Breast epithelium (tissue), 4 donors: ENCODE data around the gene SDK1. TPM values are rescaled to one million over a fixed set of nuclear protein-coding genes. Genes with fewer than 3 reads are reported as not detected.

Source experiments
- DNase-seq, 2 donors: peaks; one replicate each; pipeline ENCODE4 v3.0.0-alpha.2; 2019; ENCODE audit warnings: low spot score in 2 of 2
- H3K27ac ChIP-seq, 2 donors: fragments of 200-600 bp; sonication (generic) in 1 of 2; one replicate each; pipeline ENCODE4 v1.5.1; 2016 to 2019; ENCODE audit warnings: mild to moderate bottlenecking in 1 of 2
- H3K27me3 ChIP-seq, 2 donors: fragments of 200-600 bp; sonication (generic) in 1 of 2; one replicate each; pipeline versions ENCODE4 v1.5.1 to v1.6.0; 2017 to 2019; ENCODE audit warnings: control low read depth in 1 of 2, mild to moderate bottlenecking in 1 of 2
- H3K36me3 ChIP-seq: fragments of 200-600 bp; one replicate; pipeline ENCODE4 v1.5.1; 2019
- H3K4me1 ChIP-seq, 2 donors: fragments of 200-600 bp; sonication (generic); one replicate each; pipeline ENCODE4 v1.5.1; 2016 to 2019; ENCODE audit warnings: control low read depth in 1 of 2
- H3K4me3 ChIP-seq, 3 donors: fragments of 200-600 bp; sonication (generic); 1 replicate in 2 of 3; 2 replicates in 1 of 3; pipeline ENCODE4 v1.5.1; 2016 to 2019; ENCODE audit warnings: mild to moderate bottlenecking in 3 of 3, moderate library complexity in 2 of 3
- H3K9me3 ChIP-seq, 2 donors: fragments of 200-600 bp; sonication (generic) in 1 of 2; one replicate each; pipeline ENCODE4 v1.5.1; 2016 to 2019; ENCODE audit warnings: control low read depth in 1 of 2
- POLR2A ChIP-seq: fragments of 450-650 bp; IDR thresholded peaks from one replicate; pipeline ENCODE4 v1.6.1; 2016; ENCODE audit warnings: antibody characterized with exemption, mild to moderate bottlenecking, moderate library complexity
- POLR2AphosphoS5 ChIP-seq, 3 donors: sonication (generic); formaldehyde crosslinking; IDR thresholded peaks; one replicate each; pipeline ENCODE4 v1.6.1; 2017; ENCODE audit warnings: antibody characterized with exemption in 3 of 3
- intact Hi-C: fragments of 100-400 bp; cut with DNase I; formaldehyde crosslinking; loops from one replicate; pipeline ENCODE4 v1.15.1; 2023; ENCODE audit warnings: low total_unique reads
- total RNA-seq, 3 donors: library from RNA; depleted of rRNA; stranded (reverse); fragments of >200 nt; gene quantifications; one replicate each; pipeline ENCODE4 v1.1.0, GENCODE V29; 2016
- TF ChIP-seq, protein P1 (sequence below), 3 donors: fragments of 450-650 bp; IDR thresholded peaks; one replicate each; pipeline ENCODE4 v1.5.1; 2016 to 2017; ENCODE audit warnings: antibody characterized with exemption in 3 of 3, mild to moderate bottlenecking in 3 of 3, moderate library complexity in 3 of 3

SDK1 gene
- total RNA-seq, 3 donors from 2014 or later: 3.7 to 18.2 (median 6.6) TPM

GRCh38 chr7:3591219-3591618, 290.2 kb downstream of the SDK1 start:
- TF ChIP-seq POLR2AphosphoS5 (IDR thresholded peaks at IDR 0.05) (no peak), POLR2A (no peak)
- TF ChIP-seq, protein P1, sequence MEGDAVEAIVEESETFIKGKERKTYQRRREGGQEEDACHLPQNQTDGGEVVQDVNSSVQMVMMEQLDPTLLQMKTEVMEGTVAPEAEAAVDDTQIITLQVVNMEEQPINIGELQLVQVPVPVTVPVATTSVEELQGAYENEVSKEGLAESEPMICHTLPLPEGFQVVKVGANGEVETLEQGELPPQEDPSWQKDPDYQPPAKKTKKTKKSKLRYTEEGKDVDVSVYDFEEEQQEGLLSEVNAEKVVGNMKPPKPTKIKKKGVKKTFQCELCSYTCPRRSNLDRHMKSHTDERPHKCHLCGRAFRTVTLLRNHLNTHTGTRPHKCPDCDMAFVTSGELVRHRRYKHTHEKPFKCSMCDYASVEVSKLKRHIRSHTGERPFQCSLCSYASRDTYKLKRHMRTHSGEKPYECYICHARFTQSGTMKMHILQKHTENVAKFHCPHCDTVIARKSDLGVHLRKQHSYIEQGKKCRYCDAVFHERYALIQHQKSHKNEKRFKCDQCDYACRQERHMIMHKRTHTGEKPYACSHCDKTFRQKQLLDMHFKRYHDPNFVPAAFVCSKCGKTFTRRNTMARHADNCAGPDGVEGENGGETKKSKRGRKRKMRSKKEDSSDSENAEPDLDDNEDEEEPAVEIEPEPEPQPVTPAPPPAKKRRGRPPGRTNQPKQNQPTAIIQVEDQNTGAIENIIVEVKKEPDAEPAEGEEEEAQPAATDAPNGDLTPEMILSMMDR (IDR thresholded peaks at IDR 0.05): no peak
- Histone ChIP-seq H3K4me3 (no peak overlapping the region), H3K4me1 (no peaks in the 10 kb centered on the region), H3K27me3 (no peaks in the 10 kb centered on the region), H3K9me3 (no peaks in the 10 kb centered on the region), H3K36me3 (no peaks in the 10 kb centered on the region), H3K27ac (no peak overlapping the region)
- intact Hi-C loops: no loop called here
- DNase-seq: no peak

- DNase-seq: no peak
- H3K4me3 ChIP-seq: no peak overlapping the region
These were observed 290.9 kb downstream of the SDK1 start for GRCh38 chr7:3591944-3592343.

DNA sequence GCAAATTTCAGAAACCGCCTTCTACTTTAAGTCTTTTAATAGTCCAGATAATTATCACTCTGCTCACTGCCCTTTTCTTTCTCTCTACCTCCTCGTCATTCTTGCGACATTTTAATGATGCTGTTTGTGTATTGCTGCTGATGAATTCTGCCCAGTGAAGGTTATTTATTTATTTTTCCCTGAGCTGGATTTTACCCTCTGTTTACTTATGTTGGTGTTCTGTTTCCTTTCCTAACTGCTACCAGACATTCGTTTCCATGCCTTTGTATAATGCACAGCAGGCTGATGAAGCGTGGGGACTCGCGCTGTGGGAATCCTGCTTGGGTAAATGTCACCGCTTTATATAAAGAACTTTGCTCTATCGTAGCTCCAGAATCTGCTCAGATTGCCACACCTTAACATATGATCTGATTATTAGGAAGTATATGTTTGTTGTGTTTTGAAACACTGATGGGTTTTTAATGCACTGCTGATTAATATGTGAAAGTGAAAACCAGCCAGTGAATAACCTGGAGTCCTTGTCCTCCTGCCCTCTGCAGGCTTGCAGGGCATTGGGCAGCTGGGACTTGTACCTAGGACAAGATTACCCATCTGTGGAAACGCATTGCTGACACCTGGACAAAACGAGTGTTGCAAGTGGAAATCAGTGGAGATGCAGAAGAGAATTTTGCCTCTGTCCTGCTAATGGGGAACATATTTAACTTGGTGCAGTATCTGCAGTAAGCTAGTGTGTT, 291.5 kb downstream of the SDK1 start:
- Histone ChIP-seq H3K4me1 (no peaks in the 10 kb centered on the region), H3K36me3 (no peaks in the 10 kb centered on the region), H3K27ac (no peak overlapping the region), H3K9me3 (no peaks in the 10 kb centered on the region), H3K27me3 (no peaks in the 10 kb centered on the region), H3K4me3 (no peak overlapping the region)
- TF ChIP-seq, protein P1 (IDR thresholded peaks at IDR 0.05): no peak
- TF ChIP-seq POLR2A (no peak), POLR2AphosphoS5 (IDR thresholded peaks at IDR 0.05) (no peak)
- intact Hi-C loops: no loop called here
- no peak for DNase-seq

More at GRCh38 chr7:3591944-3592343, 290.9 kb downstream of the SDK1 start:
- no peaks in the 10 kb centered on the region for H3K4me1 ChIP-seq
- H3K27ac ChIP-seq: no peak overlapping the region
- no peaks in the 10 kb centered on the region for H3K27me3 ChIP-seq
- no peaks in the 10 kb centered on the region for H3K36me3 ChIP-seq
- no peaks in the 10 kb centered on the region for H3K9me3 ChIP-seq
- TF ChIP-seq POLR2A: no peak
- TF ChIP-seq, protein P1 (IDR thresholded peaks at IDR 0.05): no peak
- TF ChIP-seq POLR2AphosphoS5 (IDR thresholded peaks at IDR 0.05): no peak
- intact Hi-C loops: no loop called here

DNA sequence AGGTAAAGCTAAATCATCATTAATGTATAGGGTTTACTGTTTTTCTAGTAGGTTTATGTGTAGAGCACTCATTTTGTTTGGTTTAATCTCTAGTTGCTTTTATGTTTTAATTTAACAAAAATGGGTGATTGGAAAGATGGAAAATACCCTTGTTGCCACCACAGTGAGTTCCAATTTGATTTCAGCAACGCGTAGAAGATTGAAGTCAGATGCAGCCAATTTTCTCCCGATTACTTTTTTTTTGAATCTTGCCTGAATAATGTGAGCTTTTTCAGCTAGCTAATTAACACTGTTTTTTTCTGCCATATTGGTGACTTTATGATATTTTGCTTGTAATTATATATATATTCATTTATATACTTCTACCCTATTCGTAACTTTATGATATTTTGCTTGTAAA, 293.8 kb downstream of the SDK1 start:
- Histone ChIP-seq H3K9me3 (no peaks in the 10 kb centered on the region), H3K36me3 (no peaks in the 10 kb centered on the region), H3K27ac (no peak overlapping the region), H3K4me1 (no peaks in the 10 kb centered on the region), H3K4me3 (no peak overlapping the region), H3K27me3 (no peaks in the 10 kb centered on the region)
- intact Hi-C loops: no loop called here
- TF ChIP-seq POLR2AphosphoS5 (IDR thresholded peaks at IDR 0.05): no peak
- no peak for TF ChIP-seq POLR2A
- TF ChIP-seq, protein P1 (IDR thresholded peaks at IDR 0.05): no peak
- no peak for DNase-seq

DNA sequence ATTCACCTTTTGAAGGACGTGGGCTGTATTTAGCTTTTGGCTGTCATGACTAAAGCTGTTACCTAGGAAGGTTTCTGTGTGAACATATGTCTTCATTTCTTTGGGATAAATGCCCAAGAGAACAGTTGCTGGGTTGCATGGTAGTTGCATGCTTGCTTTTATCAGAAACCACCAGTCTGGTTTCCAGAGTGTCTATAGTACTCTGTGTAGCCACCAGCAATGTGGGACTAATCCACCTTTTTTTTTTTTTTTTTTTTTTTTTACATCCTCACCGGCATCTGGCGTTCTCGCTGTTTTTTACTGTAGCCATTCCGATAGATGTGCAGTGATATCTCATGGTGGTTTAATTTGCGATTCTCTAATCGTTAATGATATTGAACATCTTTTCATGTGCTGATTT, 297.8 kb downstream of the SDK1 start:
- H3K36me3 ChIP-seq: no peaks in the 10 kb centered on the region
- H3K27ac ChIP-seq: no peak overlapping the region
- TF ChIP-seq, protein P1 (IDR thresholded peaks at IDR 0.05): no peak
- TF ChIP-seq POLR2A (no peak), POLR2AphosphoS5 (IDR thresholded peaks at IDR 0.05) (no peak)
- intact Hi-C loops: no loop called here
- no peak for DNase-seq
- H3K4me3 ChIP-seq: no peak overlapping the region
- H3K4me1 ChIP-seq: no peaks in the 10 kb centered on the region
- no peaks in the 10 kb centered on the region for H3K27me3 ChIP-seq
- H3K9me3 ChIP-seq: no peaks in the 10 kb centered on the region
